ENCODE measurements around the gene CTCFL. TPM values are rescaled to one million over a fixed set of nuclear protein-coding genes. Genes with fewer than 3 reads are reported as not detected.
"Not testable (repeated sequence)": the region's sequence is repeated elsewhere in the genome, so short reads cannot be mapped to it uniquely, and the experiment has no call there.

The CTCFL gene
- polyA plus RNA-seq, 3 donors = 2.4 to 3.0 (median 2.7) TPM

DNA sequence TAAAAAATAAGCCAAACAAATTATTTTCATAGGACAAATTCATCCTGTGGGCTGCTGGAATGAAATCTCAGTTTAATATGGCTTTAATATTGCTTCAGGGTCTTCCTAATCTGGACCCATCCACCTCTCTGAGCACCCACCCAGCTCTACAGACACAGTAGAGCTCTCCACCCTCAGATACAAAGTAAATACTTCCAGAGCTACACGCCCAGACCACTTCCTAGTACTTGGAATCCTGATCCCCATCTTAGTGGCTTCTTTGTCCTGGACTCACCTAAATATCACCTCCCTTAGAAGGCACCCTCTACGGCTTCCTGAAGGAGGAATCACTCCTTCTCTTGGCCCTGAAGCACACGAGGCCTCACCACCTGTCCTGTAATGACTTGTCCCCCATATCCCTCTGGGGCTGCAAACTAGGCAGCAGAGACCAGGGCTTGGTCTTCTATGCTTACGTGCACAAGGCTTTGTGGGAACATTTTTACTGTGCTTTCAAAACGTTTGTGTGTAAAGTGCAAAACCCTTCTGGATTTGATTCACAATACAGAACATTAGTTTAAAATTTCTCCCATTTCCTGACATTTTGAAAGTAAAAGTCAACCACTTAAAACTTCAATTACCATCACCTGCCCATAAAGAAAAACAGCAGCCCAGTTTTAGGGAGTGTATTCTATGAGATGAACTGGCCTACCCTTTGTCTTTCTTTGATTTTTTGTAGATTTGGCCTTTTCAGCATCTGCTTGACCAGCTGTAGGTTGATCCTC, 2.4 kb downstream of the CTCFL start:
- DNase-seq (ENCODE audit: extremely low read depth in 1 of 11, low read depth in 9 of 11, low spot score in 4 of 11) = no peak

DNA sequence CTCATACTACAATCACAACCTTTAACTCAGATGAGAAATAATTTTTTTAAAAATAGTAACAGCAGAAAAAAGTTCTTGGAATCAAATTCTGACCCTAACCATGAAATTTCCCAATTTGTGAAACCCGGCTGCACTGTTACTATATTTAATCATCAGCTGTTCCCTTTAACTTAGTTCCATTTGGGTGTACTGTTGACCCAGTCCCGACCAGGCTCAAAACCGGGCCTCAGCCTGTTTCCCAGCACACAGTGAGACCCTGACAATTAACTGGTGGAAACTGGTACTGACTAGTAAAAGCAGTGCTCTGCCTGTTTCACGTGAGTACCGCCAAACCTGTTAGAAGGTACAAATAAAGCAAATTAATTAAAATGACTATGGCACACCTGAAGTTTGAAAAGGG, 7.0 kb downstream of the CTCFL start:
- DNase-seq (ENCODE audit: extremely low read depth in 1 of 11, low read depth in 9 of 11, low spot score in 4 of 11) = no peak

DNA sequence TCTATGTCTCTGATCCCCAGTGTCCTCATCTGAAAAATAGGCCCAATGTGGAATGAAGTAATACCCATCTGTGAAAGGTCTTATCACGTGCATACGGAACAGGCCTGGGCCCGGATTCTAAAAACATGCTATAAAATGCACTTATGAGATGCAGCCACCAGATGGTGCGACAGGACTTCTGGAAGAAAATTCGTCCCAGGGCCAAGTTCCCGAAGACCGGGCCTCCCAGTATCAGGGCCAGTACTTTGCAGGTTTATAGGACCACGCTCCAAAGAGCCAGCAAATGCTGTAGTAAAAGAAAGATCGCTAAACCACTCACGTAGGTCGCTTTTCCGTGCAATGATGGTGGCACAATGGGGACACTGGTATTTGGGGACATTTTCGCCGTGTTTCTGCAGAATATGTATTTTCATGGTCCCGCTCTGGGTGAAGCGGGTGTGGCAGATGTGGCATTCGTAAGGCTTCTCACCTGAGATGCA, 10.6 kb downstream of the CTCFL start:
- DNase-seq (ENCODE audit: extremely low read depth in 1 of 11, low read depth in 9 of 11, low spot score in 4 of 11) = peak in 6 of 11 donors; percentile 54 to 67 (median 58)

DNA sequence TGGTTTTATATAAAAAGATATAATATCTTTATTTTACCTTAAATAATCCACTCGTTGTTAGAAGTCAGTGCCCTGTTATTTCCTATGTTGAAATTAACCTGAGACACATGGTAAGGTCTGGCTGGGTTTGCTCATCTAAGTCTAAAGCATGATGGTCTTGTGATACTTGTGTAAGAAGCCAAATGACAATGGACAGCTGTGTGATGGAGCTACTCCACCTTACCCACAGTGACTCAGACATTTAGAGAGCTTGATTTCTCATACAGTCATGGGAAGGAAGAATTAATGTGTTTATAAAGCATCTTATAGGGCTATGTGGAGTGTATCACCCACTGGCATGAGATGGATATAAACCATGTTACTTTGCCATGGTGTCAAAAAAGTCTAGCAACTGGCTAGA, 11.7 kb downstream of the CTCFL start:
- no peak for DNase-seq (ENCODE audit: extremely low read depth in 1 of 11, low read depth in 9 of 11, low spot score in 4 of 11)

DNA sequence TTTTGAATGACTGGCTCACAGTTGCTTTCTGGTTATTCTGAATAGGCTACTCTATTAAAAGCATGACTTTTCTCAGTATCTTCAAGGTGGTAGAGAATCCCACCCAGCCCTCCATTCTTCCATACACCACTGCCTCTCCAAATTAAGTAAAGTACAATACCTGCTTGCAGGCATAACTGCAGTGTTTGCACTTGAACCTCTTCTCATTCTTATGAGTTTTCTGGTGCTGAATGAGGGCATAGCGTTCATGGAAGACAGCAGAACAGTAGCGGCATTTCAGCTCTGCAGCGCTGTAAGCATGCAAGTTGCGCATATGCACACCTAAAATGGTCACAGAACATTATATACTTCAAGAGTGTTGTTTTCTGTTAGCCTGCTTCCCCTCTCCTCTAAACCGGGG, 12.5 kb downstream of the CTCFL start:
- no peak for DNase-seq (ENCODE audit: extremely low read depth in 1 of 11, low read depth in 9 of 11, low spot score in 4 of 11)

DNA sequence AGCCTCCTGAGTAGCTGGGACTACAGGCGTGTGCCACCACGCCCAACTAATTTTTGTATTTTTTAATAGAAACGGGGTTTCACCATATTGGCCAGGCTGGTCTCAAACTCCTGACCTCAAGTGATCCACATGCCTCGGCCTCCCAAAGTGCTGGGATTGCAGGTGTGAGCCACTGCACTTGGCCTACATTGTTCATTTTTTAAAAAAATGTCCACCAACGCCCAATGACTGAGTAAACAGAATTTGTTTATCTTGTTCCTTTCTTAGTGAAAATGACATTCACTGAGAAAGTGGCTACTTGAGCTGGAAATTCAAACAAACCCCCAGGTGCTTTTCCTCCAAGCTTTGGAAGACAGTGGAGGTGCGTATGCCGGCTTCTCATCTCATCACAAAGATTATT, 13.2 kb downstream of the CTCFL start:
- not testable (repeated sequence) for DNase-seq (ENCODE audit: extremely low read depth in 1 of 11, low read depth in 9 of 11, low spot score in 4 of 11)

DNA sequence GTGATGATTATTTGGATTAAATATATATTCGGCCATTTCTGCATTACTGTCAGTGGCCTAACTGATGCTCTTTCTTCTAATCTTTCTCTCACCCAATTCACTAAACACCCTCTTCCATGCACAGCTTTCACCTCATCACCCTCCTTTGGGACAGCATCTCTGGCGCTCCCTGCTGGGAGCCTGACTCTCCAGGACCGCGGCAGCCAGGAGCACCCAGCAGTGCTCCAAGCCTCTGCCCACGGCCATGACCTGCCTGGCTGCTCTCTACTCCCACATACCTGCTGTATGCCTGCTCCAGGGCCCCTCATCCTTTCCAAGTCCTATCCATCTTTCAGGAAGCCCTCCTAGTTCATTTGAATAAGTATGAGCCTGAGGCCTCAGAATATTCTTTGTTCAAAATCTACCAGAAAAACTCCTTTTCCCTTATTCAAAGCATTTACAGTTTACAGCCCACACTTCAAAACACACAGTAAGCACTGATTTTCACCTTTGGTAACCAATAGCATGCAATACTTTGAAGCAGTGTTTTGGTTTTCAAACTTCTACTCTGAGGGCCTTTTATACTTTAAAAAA, 15.2 kb downstream of the CTCFL start:
- no peak for DNase-seq (ENCODE audit: extremely low read depth in 1 of 11, low read depth in 9 of 11, low spot score in 4 of 11)

DNA sequence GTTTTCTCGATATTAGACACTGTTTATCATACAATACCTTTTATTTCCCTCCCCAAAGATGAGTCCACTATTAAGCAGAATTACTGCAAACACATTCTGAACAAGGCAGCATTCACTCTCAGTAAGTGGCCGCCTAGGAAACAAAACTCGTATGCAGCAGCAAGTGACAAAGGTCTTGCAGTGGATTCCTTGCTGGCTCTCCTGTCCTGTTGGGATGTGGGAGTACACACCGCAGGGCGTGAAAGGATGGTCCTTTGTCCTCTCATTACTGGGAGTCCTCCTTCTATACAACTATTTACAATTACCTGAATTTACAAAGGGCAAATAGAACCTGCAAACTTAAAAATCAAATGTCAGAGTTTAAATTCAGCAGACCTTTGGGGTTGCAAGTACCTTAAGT, 16.1 kb downstream of the CTCFL start:
- DNase-seq (ENCODE audit: extremely low read depth in 1 of 11, low read depth in 9 of 11, low spot score in 4 of 11) = no peak

DNA sequence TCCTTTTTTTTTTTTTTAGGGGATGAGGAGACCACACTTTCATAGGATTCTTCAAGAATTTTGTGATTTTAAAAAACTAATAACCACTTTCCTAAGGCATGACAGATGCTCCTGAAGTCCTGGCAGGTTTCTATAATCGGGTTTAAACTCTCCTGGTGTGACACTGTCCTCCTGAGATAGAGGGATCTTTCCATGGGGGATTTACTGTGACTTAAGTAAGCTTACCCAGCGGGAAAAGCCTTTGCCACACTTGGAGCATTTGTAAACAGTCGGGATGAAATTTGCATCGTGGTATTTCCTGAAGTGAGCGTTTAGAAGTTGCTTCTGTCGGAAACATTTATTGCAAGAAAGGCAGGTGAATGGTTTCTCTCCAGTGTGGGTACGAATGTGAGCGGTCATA, 16.6 kb downstream of the CTCFL start:
- DNase-seq (ENCODE audit: extremely low read depth in 1 of 11, low read depth in 9 of 11, low spot score in 4 of 11) = no peak

DNA sequence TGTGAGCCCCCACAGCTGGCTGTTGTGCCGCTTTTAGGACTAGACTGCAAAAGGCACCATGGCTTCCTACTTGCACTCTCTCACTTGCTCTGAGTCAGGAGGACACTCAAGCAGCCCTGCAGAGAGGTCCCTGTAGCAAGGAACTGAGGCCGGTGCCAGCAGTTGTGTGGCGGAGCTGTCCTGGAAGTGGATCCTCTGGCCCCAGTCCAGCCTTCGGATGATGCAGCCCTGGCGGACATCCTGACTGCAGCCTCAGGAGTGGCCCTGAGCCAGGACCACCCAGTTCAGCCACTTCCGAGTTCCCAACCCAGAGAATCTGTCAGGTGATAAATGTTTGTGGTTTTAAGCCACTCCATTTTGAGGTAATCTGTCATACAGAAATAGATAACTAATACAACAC, 17.5 kb downstream of the CTCFL start:
- DNase-seq (ENCODE audit: extremely low read depth in 1 of 11, low read depth in 9 of 11, low spot score in 4 of 11) = no peak

DNA sequence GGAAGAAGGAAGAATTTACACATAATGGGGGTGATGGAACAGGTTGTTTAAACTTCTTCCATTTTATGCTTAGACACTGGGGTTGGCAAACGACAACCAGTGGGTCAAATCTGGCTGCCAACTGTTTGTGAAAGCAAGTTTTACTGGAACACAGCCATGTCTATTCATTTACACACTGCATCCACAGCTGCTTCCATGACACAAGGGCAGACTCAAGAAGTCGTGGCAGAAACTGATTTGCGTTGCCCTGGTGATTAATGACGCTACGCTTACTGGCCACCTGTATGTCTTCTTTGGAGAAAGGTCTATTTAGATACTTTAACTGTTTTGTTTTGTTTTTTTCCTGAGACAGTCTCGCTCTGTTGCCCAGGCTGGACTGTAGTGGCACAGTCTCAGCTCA, 19.0 kb downstream of the CTCFL start:
- no peak for DNase-seq (ENCODE audit: extremely low read depth in 1 of 11, low read depth in 9 of 11, low spot score in 4 of 11)

DNA sequence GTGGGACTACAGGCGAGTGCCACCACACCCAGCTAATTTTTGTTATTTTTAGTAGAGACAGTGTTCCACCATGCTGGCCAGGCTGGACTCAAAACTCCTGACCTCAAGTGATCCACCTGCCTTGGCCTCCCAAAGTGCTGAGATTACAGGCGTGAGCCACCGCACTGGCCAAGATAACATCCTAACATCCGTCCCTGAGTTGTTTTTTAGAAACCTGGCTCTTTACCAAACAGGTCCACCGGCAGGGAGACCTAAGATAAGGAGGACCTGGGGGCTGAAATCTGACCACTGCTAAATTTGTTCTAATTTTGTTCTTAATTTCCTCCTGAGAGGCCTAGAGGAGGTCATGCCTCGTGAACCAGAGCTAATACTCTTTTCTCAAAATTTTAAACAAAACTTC, 20.5 kb downstream of the CTCFL start:
- DNase-seq (ENCODE audit: extremely low read depth in 1 of 11, low read depth in 9 of 11, low spot score in 4 of 11) = no peak

DNA sequence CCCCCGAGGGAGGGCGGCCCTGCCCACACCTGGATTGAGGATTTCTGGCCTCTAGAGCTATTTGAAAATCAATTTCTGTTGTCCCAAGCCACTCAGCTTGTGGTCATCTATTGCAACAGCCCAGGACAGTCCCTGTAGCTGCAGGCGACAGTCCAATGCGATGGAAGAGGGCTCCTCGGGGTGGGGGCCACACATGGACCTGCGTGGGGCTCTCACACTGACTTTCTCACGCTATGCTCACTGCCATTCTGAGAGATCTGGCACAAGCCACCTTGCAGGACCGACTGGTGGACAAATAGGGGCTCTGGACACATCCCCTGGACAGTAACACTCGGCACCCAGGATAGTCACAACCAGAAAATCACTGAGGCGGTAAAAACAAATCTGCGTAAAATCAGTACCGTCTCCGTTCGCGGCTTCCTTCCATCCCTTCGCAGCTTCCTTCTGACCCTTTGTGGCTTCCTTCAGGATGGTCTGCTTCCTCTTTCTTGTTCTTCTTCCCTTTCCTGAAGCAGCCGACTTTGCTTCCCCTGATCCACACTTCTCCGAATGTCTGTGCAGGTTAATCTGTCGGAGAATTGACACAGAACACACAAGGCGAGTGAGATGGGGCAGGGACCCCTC, 21.8 kb downstream of the CTCFL start:
- DNase-seq (ENCODE audit: extremely low read depth in 1 of 11, low read depth in 9 of 11, low spot score in 4 of 11) = no peak

DNA sequence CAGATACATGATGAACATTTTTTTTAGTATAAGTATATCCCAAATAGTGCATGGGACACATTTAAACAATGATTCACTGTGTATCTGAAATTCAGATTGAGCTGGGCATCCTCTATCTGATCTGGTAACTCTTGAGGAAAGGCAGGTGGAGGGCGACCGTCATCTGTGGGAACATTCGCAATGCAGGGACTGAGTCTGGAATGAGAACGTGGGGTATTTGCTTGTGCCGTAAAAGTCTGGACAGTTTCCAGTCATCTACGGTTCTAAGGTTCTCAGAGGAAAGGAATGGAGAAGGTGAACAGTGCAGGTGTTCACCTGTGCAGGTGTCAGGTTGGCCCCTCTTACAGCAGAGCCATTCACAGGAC, 22.6 kb downstream of the CTCFL start:
- no peak for DNase-seq (ENCODE audit: extremely low read depth in 1 of 11, low read depth in 9 of 11, low spot score in 4 of 11)

DNA sequence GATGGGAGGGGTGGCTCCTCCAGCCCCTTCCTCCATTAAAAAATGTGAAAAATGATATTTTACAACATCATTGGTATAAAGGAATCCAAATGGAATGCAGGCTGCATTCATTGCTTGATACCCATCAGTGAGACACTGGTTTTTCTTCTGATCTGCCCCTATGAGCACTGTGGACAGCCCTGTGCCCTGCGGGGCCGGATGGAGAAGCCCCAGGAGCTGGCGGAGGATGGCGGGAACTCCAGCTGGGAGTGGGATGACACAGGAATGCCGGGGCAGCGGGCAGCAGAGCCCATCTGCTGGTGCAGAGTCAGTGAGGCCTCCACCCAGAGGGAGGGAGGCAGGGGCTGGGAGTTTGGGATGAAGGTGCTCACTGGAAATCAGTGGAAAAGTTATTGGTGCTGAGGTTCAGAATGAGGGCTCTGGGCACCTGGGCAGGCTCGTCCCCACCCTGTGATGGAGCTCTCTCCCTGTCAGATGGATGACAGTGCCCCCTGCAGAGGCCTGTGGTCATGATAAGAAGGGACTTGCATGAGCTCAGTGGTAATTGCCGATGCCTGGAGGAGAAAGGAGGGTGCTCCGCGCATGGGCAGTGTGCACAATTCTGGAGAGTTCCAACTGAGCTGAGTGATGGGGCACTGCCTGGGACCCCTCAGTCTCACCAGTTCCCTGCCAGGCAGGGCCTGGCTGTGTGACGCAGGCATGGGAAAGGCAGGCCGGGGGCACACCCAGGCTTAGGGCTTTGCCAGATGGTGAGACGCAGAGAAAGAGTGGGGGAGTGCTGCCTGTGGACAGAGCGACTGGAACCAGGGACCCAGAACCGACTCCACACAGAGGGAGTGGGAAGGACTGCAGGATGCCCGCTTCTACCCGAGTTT, 23.2 kb downstream of the CTCFL start:
- no peak for DNase-seq (ENCODE audit: extremely low read depth in 1 of 11, low read depth in 9 of 11, low spot score in 4 of 11)

DNA sequence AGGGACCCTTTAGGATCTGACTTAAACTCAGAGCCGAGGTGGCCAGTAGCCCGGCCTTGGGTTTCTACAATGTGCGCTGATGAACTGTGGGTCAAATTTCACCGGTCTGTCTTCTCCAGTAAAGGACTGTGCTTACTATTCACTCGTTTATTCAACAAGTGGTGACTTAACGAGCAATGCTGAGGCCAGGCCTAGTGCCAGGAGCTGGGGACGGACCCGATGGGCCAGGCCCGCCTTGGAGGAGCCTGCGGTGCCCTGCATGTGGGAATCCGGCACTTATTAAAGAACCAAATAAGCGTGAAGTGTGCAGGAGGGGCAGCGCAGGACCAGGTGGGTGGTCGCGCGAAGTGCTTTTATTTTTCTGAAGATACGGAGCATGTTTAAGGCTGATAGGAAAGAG, 24.0 kb downstream of the CTCFL start:
- no peak for DNase-seq (ENCODE audit: extremely low read depth in 1 of 11, low read depth in 9 of 11, low spot score in 4 of 11)

DNA sequence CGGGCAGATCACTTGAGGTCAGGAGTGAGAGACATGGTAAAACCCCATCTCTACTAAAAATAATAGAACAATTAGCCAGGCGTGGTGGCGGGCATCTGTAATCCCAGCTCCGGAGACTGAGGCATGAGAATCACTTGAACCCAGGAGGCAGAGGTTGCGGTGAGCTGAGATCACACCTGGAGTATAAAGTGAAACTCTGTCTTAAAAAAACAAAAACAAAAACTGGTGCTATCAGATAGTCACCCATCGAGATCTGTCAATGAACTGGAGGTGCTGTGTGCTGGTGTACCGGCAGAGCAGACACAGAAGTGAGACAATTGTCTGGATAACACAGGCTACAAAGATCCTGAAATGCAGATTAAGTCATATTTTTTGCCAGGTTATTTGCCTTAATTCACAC, 24.7 kb downstream of the CTCFL start:
- no peak for DNase-seq (ENCODE audit: extremely low read depth in 1 of 11, low read depth in 9 of 11, low spot score in 4 of 11)

DNA sequence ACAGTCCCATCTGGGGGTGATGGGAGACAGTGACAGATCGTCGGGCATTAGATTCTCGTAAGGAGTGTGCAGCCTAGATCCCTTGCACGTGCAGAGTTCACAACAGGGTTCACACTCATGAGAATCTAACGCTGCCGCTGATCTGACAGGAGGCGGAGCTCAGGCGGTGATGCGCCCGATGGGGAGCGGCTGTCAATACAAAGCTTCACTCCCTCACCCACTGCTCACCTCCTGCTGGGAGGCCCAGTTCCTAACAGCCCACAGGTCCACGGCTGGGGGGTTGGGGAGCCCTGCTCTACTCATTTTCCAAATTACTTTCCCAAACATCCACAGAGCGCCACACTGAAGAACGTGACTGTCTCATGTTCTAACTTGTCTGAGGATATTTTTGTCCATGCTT, 25.3 kb downstream of the CTCFL start:
- no peak for DNase-seq (ENCODE audit: extremely low read depth in 1 of 11, low read depth in 9 of 11, low spot score in 4 of 11)

All from renal cortex interstitium (tissue), 11 donors.